Measurements from ENCODE around the gene DCAF8. TPM values are rescaled to one million over a fixed set of nuclear protein-coding genes. Genes with fewer than 3 reads are reported as not detected.
A peak's percentile ranks its signal among the peaks of the same experiment; 100 is the strongest.

The DCAF8 gene
- total and polyA plus RNA-seq, 2 donors (not counting 1 experiment from before 2014, with no cell fraction given): 194 to 266 TPM

DNA sequence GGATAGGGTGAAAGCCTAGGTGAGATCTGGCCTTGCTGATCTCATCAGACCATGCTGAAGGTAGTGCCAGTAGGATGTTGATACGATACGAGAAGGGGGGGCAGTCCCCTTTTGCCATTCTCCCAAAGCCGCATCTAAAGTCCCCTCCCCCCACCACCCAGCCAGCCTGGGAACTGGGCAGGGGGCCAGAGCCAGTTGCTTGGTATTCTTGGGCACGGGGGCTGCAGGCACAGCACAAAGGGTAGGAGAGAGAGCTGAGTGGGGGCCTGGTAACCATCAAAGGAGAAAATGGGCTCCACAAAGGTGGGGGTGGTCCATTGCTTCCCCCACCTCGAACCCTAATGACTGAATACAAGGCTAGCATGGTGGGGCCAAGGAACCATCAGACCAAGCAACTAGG is 51.8 kb downstream of the DCAF8 start:
- Histone ChIP-seq H3K4me1 (ENCODE audit: control insufficient read depth in 2 of 2, insufficient read depth in 2 of 2, low read length in 2 of 2) (peaks cover 13 to 18% of the 10 kb centered on the region in 2 donors), H2AFZ (ENCODE audit: insufficient read depth, low read depth, low read length, poor library complexity, severe bottlenecking) (no peak overlapping the region), H3K27me3 (replicated peaks in 1 of 4; ENCODE audit: control extremely low read depth in 1 of 4, control insufficient read depth in 3 of 4, insufficient read depth in 4 of 4, low read length in 3 of 4) (no peaks in the 10 kb centered on the region), H3K9ac (ENCODE audit: low read length) (no peak overlapping the region), H3K9me3 (ENCODE audit: control extremely low read depth in 1 of 3, control insufficient read depth in 2 of 3, insufficient read depth in 1 of 3, low read length in 2 of 3) (no peaks in the 10 kb centered on the region), H3K79me2 (ENCODE audit: control insufficient read depth, insufficient read depth, low read length) (peaks cover 12% of the 10 kb centered on the region), H3K36me3 (replicated peaks in 1 of 2; ENCODE audit: control extremely low read depth in 1 of 2, control insufficient read depth in 1 of 2, extremely low read depth in 1 of 2, insufficient read depth in 2 of 2, low read length in 1 of 2) (peaks cover 22 to 66% of the 10 kb centered on the region in 2 experiments), H3K4me2 (replicated peaks; ENCODE audit: low read depth, low read length, poor library complexity, severe bottlenecking) (no peak overlapping the region), H4K20me1 (ENCODE audit: control insufficient read depth, insufficient read depth, low read length, poor library complexity, severe bottlenecking) (no peaks in the 10 kb centered on the region), H3K4me3 (ENCODE audit: control extremely low read depth in 1 of 5, extremely low read depth in 1 of 5, insufficient read depth in 1 of 5, low read depth in 2 of 5, low read length in 4 of 5) (no peak overlapping the region), H3K27ac (ENCODE audit: low read length in 2 of 2) (peak overlapping the region in 1 of 2 donors; percentile 41)
- TF ChIP-seq CTCF (IDR thresholded peaks at IDR 0.05) (no peak), EZH2 (IDR thresholded peaks at IDR 0.05; ENCODE audit: borderline replicate concordance, insufficient read depth, low read depth, low read length, poor library complexity, severe bottlenecking) (no peak)
- DNase-seq (no peak), ATAC-seq (ENCODE audit: low read depth) (no peak)
- Mint-ChIP-seq H3K9me3 (ENCODE audit: insufficient read depth) (no peaks in the 10 kb centered on the region), H3K27me3 (no peaks in the 10 kb centered on the region), H3K27ac (peak overlapping the region; percentile 17), H3K4me3 (no peak overlapping the region), H3K4me1 (peaks cover 41% of the 10 kb centered on the region)
- 83% methylated on average over 1 of the region's 5 CpGs for WGBS (ENCODE audit: insufficient coverage)
- intact Hi-C loops (cut with micrococcal nuclease): no loop called here
- ChIA-PET POLR2A (interaction anchor here (0.9 kb wide), 1 partner anchor 17 kb away, joined by 3 read pairs; no protein-coding TSS in a partner anchor), CTCF (interaction anchor here (1.7 to 2.9 kb wide), 3 partner anchors 10 to 80 kb away, joined by 5 to 11 read pairs (median 9); no protein-coding TSS in a partner anchor)

DNA sequence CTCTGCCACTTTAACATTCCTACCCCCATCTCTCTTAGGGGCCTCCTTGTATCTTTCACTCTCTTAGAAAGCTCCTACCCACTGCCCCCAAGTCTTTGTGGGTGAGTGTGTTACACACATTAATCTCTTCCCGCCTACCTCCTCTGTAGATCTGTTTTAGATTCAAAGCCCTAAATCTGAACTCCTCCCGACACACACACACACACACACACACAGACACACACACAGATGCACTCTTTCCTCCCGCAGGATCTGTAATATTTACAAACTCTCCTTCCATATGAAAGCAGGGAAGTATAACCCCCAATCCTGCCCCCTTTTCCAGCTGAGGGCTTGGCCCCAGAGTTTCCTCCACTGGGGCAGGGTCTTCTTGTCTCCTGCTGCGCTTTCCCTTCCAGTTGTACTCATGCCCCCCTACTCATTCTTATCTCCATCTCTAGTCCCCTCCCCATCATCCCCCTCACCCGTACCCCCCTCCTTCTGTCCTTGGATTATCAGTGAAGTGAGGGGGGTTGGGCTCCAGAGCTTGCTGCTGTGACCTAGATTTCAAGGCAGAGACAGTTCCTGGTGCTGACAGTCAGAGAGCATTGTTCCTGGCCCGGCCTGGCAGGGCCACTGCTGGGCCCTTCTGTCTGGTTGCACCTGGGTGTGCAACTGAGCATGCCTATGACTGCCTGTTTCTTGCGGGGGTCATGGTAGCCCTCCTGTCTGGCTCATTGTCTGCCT is 52.9 kb downstream of the DCAF8 start:
- ATAC-seq (ENCODE audit: low read depth) (no peak), DNase-seq (no peak)
- Histone ChIP-seq H3K4me2 (replicated peaks; ENCODE audit: low read depth, low read length, poor library complexity, severe bottlenecking) (no peak overlapping the region), H2AFZ (ENCODE audit: insufficient read depth, low read depth, low read length, poor library complexity, severe bottlenecking) (no peak overlapping the region), H3K4me1 (ENCODE audit: control insufficient read depth in 2 of 2, insufficient read depth in 2 of 2, low read length in 2 of 2) (peaks cover 18 to 24% of the 10 kb centered on the region in 2 donors), H3K9ac (ENCODE audit: low read length) (no peak overlapping the region), H3K4me3 (ENCODE audit: control extremely low read depth in 1 of 5, extremely low read depth in 1 of 5, insufficient read depth in 1 of 5, low read depth in 2 of 5, low read length in 4 of 5) (no peak overlapping the region), H3K27ac (ENCODE audit: low read length in 2 of 2) (peak overlapping the region in 1 of 2 donors; percentile 98), H4K20me1 (ENCODE audit: control insufficient read depth, insufficient read depth, low read length, poor library complexity, severe bottlenecking) (no peaks in the 10 kb centered on the region), H3K9me3 (ENCODE audit: control extremely low read depth in 1 of 3, control insufficient read depth in 2 of 3, insufficient read depth in 1 of 3, low read length in 2 of 3) (no peaks in the 10 kb centered on the region), H3K36me3 (replicated peaks in 1 of 2; ENCODE audit: control extremely low read depth in 1 of 2, control insufficient read depth in 1 of 2, extremely low read depth in 1 of 2, insufficient read depth in 2 of 2, low read length in 1 of 2) (peaks cover 19 to 56% of the 10 kb centered on the region in 2 experiments), H3K27me3 (replicated peaks in 1 of 4; ENCODE audit: control extremely low read depth in 1 of 4, control insufficient read depth in 3 of 4, insufficient read depth in 4 of 4, low read length in 3 of 4) (no peaks in the 10 kb centered on the region), H3K79me2 (ENCODE audit: control insufficient read depth, insufficient read depth, low read length) (peaks cover 15% of the 10 kb centered on the region)
- no peak for TF ChIP-seq CTCF (IDR thresholded peaks at IDR 0.05)
- no peak for TF ChIP-seq EZH2 (IDR thresholded peaks at IDR 0.05; ENCODE audit: borderline replicate concordance, insufficient read depth, low read depth, low read length, poor library complexity, severe bottlenecking)
- CTCF ChIA-PET: interaction anchor here (1.1 to 9.2 kb wide), 3 partner anchors 10 to 82 kb away, joined by 4 to 77 read pairs (median 5); no protein-coding TSS in a partner anchor
- 95% methylated on average over 4 of the region's 7 CpGs for WGBS (ENCODE audit: insufficient coverage)
- Mint-ChIP-seq H3K27ac (peak overlapping the region; percentile 77), H3K4me1 (peaks cover 47% of the 10 kb centered on the region), H3K27me3 (no peaks in the 10 kb centered on the region), H3K4me3 (no peak overlapping the region), H3K9me3 (ENCODE audit: insufficient read depth) (no peaks in the 10 kb centered on the region)
- POLR2A ChIA-PET: no interaction called here
- intact Hi-C loops (cut with micrococcal nuclease): no loop called here
